ENCODE measurements around the gene TMEM179.

The TMEM179 gene

DNA sequence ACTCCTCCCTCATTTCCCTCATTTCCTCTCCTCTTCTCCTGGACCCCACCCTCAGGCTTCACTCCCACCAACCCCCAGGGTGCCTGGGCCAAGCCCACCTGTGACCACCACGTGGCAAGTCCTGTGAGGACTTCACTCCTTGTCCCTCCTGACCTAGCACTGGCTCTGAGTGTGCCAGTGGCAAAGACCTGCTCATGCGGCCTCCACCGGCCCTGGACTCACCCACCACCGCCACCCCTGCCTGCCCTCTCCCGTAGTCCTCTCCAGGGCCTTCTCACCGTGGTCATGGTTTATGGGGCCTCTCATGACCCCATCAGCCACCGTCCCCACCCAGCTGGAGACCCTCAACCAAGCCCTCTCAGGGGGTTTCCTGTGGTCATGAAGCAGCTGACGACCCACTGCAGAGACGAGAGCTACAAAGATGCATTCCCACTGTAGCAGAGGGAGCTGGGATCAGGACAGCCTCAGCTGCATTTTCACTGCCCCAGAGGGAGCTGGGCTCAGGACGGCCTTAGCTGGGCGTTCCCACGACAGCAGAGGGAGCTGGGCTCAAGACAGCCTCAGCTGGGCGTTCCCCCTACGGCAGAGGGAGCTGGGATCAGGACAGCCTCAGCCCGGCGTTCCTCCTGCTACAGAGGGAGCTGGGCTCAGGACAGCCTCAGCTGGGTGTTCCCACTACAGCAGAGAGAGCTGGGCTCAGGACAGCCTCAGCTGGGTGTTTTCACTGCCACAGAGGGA lies 28.2 kb downstream of the TMEM179 start:
- H3K4me3 ChIP-seq = no peak overlapping the region
- TF ChIP-seq, protein P1, sequence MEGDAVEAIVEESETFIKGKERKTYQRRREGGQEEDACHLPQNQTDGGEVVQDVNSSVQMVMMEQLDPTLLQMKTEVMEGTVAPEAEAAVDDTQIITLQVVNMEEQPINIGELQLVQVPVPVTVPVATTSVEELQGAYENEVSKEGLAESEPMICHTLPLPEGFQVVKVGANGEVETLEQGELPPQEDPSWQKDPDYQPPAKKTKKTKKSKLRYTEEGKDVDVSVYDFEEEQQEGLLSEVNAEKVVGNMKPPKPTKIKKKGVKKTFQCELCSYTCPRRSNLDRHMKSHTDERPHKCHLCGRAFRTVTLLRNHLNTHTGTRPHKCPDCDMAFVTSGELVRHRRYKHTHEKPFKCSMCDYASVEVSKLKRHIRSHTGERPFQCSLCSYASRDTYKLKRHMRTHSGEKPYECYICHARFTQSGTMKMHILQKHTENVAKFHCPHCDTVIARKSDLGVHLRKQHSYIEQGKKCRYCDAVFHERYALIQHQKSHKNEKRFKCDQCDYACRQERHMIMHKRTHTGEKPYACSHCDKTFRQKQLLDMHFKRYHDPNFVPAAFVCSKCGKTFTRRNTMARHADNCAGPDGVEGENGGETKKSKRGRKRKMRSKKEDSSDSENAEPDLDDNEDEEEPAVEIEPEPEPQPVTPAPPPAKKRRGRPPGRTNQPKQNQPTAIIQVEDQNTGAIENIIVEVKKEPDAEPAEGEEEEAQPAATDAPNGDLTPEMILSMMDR (IDR thresholded peaks at IDR 0.05) = no peak
- no peak overlapping the region for H3K27ac ChIP-seq
- no peak for DNase-seq (ENCODE audit: low spot score)

DNA sequence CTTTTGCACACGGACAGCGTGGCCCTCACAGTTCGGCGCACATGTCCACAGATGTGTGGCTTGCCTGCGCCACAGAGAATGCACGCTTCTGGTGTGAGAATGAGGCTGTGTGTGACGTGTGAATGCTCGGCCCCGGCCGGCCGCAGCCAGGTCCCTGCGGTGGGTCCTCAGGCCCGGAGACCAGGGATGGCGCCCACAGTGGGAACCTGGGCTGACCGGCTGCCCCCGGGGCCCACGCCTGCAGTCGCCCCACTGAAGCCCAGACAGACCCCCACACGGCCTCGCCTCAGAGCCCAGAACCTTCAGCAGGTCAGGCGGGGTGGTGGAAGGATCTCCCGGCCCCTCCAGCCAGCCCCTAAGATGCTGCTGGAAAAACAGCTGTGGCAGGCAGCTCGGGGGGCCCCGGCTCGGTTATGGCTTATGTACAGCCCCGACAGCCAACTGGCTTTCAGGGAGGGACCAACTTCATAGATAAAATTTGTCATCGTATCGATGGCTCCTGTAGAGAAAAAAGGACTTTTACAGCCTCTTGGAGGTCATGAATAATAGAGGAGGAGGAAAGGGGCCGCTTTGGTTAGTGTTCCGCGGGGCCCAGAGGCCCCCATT lies 29.5 kb downstream of the TMEM179 start:
- Histone ChIP-seq H3K27ac (no peak overlapping the region), H3K4me3 (no peak overlapping the region)
- DNase-seq (ENCODE audit: low spot score) = no peak
- TF ChIP-seq, protein P1 (IDR thresholded peaks at IDR 0.05) = no peak

DNA sequence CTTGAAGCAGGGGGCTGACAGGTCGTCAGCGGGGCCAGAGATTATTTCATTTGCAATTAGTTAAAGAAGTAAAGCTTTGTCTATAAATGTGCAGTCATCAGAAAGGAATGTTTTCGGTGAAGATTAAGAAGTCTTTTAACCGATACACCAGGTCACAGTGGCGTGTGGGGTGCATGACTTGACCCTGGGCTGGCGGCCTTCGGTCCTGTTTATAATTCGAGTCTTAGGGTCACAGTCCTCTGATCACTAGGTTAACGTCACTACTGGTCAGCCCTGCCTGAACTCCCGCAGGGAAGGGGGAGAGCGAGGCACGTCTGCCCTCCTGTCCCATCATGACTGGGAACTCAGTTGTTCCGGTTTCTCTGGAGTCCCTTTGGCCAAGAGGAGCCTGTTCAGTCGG lies 30.0 kb downstream of the TMEM179 start:
- no peak for DNase-seq (ENCODE audit: low spot score)
- Histone ChIP-seq H3K4me3 (no peak overlapping the region), H3K27ac (no peak overlapping the region)
- TF ChIP-seq, protein P1 (IDR thresholded peaks at IDR 0.05) = no peak

DNA sequence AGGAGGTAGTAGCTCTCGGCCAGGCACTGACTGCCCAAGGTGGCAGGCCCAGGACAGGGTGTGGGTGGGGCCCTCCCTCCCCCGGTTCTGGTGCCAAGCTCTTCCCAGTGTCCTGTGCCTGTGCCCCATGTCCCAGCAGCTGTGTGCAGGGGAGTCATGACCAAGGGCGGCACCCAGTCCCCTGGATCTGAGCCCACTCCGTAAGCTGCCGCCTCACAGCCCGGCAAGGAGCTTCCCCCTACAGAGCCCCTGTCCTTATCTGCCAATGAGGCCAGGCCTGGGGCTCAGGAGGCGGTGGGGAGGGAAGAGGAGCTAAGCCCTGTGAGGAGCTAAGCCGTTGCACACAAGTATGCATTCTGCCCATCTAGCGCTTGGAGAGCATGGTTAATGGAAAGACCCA lies 30.6 kb downstream of the TMEM179 start:
- no peak overlapping the region for H3K27ac ChIP-seq
- H3K4me3 ChIP-seq = no peak overlapping the region
- DNase-seq (ENCODE audit: low spot score) = no peak
- TF ChIP-seq, protein P1 (IDR thresholded peaks at IDR 0.05) = no peak

DNA sequence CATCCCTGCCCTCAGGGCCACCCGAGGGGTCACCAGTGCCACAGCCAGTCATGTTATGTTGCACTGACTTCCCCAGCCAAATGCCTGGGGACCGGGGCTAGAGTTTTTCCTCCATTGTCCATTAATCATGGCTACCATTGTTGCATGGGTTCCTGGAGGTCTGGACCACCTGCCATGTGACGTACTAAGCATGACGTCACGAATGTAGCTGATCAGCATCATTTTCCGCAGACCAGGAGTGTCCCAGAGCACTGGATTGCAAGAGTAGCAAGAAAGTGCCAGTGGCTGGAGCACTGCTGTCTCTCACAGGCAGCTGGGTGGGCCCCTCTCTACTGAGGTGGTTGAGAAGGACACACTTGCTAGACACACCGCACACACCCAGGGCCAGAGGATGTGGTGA lies 31.9 kb downstream of the TMEM179 start:
- Histone ChIP-seq H3K27ac (no peak overlapping the region), H3K4me3 (no peak overlapping the region)
- no peak for DNase-seq (ENCODE audit: low spot score)
- TF ChIP-seq, protein P1 (IDR thresholded peaks at IDR 0.05) = no peak

DNA sequence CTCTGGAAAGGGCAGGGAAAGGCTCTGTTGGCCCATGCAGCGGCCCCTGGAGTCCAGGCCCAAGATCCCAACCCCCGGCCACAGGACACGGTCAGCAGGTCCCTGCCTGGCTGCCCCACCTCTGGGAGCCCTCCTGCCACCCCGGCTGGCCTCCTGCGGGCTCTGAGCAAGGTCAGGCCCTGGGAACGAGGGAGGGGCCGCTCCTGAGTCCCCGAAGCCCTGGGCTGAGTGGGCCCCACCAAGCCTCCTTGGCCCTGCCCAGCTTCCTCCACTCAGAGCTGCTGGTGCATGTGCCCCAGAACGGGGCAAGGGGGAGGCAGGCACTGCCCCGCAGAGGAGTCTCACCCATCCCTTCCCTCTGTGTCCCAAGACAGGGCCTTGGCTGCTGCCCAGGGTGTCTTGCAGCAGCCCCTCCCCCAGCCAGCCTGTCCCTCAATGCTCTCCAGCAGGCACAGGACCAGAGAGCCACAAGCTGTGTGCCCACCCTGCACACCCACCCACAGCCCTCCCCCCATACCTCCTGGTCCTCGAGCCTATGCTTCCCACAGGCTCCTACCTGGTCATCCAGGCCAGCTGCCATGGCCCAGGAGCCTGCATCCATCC lies 32.4 kb downstream of the TMEM179 start:
- Histone ChIP-seq H3K27ac (no peak overlapping the region), H3K4me3 (no peak overlapping the region)
- DNase-seq (ENCODE audit: low spot score) = no peak
- TF ChIP-seq, protein P1 (IDR thresholded peaks at IDR 0.05) = no peak

DNA sequence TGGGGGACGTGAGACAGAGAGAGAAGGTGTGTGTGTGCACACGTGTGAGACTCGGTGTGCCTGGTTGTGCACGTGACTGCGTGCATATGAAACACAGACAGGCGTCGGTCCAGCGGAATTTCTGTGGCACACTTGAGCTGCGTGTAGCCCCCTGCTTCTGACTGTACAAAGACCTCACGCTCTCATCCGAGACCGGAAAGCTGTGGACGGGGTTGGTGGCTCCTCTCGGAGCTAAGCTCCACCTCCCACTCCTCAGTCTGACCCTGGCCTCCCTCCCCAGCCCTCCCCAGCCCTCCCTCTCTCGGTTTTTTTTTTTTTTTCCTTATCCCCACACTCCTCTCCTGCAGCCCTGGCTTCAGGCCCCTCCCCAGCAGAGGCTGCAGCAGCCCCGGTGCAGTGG lies 33.3 kb downstream of the TMEM179 start:
- H3K27ac ChIP-seq = no peak overlapping the region
- TF ChIP-seq, protein P1 (IDR thresholded peaks at IDR 0.05) = no peak
- no peak for DNase-seq (ENCODE audit: low spot score)
- H3K4me3 ChIP-seq = no peak overlapping the region

All from coronary artery (tissue), 2 donors.